Measurements from ENCODE around the gene ERP44.

The ERP44 gene

DNA sequence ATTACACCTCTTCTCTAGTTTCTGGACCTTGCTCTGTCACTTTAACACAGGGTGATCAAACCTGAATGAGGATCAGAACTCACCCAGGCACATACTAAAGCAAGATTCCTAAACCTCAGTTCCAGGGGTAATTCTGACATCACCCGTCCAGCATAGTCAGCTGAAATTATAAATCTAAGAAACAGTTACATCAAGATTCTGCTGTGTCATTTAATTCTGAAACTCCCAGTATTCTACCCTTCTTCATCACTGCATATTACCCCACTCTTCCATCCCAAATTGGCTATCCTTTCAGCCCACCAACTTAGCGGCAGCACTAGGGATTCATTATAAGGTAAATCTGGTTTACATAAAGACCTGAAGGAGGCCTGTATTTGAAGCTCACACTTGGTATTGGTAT lies 128.3 kb downstream of the ERP44 start:
- Histone ChIP-seq H3K4me1 (ENCODE audit: insufficient read depth, low read length) (peaks cover 30% of the 10 kb centered on the region), H3K27me3 (ENCODE audit: insufficient read depth, low read length) (no peaks in the 10 kb centered on the region), H3K9me3 (ENCODE audit: insufficient read depth, low read depth, low read length) (no peaks in the 10 kb centered on the region), H3K4me3 (ENCODE audit: low read length) (no peak overlapping the region), H3K27ac (ENCODE audit: low read depth, low read length) (no peak overlapping the region), H3K36me3 (ENCODE audit: insufficient read depth, low read length) (no peaks in the 10 kb centered on the region), H3K9ac (ENCODE audit: low read depth, low read length) (no peak overlapping the region)
- 96% methylated on average over 2 of the region's 2 CpGs for WGBS

DNA sequence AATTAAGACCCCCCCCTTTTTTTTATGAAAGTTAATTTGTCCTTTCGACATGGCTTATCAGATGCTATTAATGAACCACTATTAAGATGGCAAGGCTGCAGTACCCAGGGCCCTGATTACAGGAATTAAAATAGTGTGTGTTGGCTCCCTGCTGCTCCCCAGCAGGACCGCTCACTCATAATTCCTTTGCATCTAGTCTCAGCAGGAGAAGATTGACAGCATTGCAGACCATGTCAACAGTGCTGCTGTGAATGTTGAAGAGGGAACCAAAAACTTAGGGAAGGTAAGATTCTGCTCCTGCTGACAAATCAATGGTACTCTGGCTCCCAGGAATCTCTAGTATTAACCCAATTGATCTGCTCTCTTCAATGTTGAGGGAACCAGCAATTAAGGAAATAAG lies 131.3 kb downstream of the ERP44 start:
- peaks cover 30% of the 10 kb centered on the region for H3K4me1 ChIP-seq (ENCODE audit: insufficient read depth, low read length)
- peak overlapping the region; percentile 41; the same call in 1 of the 2 replicates for H3K27ac ChIP-seq (ENCODE audit: low read depth, low read length)
- no peaks in the 10 kb centered on the region for H3K9me3 ChIP-seq (ENCODE audit: insufficient read depth, low read depth, low read length)
- no peak overlapping the region for H3K9ac ChIP-seq (ENCODE audit: low read depth, low read length)
- no peaks in the 10 kb centered on the region for H3K27me3 ChIP-seq (ENCODE audit: insufficient read depth, low read length)
- no peak overlapping the region for H3K4me3 ChIP-seq (ENCODE audit: low read length)
- H3K36me3 ChIP-seq (ENCODE audit: insufficient read depth, low read length): no peaks in the 10 kb centered on the region
- WGBS: 53% methylated on average over 2 of the region's 2 CpGs

DNA sequence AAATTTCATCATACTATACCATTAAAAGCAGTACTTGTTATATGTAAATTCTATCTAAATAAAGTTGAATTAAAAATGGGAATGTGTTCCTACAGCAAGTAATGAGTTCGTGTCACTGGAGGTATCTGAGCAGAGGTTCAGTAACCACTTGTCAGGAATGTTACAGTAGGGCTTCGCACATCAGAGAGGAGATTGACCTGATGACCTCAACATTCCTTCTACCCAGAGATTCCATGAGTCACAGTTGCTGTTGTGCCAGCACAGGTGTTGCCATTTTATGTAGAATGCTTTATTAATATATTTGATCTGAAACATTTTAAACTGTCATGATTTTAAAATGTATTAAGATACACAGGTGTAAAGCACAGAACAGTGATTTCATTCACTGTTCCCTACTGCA lies 132.1 kb downstream of the ERP44 start:
- Histone ChIP-seq H3K27me3 (ENCODE audit: insufficient read depth, low read length) (no peaks in the 10 kb centered on the region), H3K4me1 (ENCODE audit: insufficient read depth, low read length) (peaks cover 30% of the 10 kb centered on the region), H3K9me3 (ENCODE audit: insufficient read depth, low read depth, low read length) (no peaks in the 10 kb centered on the region), H3K4me3 (ENCODE audit: low read length) (no peak overlapping the region), H3K9ac (ENCODE audit: low read depth, low read length) (no peak overlapping the region), H3K36me3 (ENCODE audit: insufficient read depth, low read length) (no peaks in the 10 kb centered on the region), H3K27ac (ENCODE audit: low read depth, low read length) (peak overlapping the region; percentile 73)
- WGBS: 40% methylated on average over 2 of the region's 2 CpGs

DNA sequence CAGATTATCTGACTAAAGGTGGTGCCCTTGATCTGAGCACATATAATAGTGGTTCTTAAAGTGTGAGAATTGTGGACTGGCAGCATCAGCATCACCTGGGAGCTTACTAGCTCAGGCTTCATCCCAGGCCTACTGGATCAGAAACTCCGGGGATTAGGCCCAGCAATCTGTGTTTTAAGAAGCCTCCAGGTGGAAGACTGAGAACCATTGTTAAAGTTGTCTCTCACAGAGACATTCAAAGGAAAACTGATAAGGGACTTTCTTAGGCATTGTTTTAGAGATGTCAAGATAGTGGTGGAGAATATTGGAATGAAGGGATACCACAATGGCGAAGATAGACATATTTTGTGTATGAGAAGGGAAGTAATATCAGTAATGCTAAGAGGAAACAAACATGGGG lies 132.8 kb downstream of the ERP44 start:
- Histone ChIP-seq H3K27ac (ENCODE audit: low read depth, low read length) (no peak overlapping the region; the same call in 1 of the 2 replicates), H3K9ac (ENCODE audit: low read depth, low read length) (no peak overlapping the region), H3K9me3 (ENCODE audit: insufficient read depth, low read depth, low read length) (no peaks in the 10 kb centered on the region), H3K4me1 (ENCODE audit: insufficient read depth, low read length) (peaks cover 30% of the 10 kb centered on the region), H3K4me3 (ENCODE audit: low read length) (no peak overlapping the region), H3K36me3 (ENCODE audit: insufficient read depth, low read length) (no peaks in the 10 kb centered on the region), H3K27me3 (ENCODE audit: insufficient read depth, low read length) (no peaks in the 10 kb centered on the region)
- WGBS: 88% methylated on average over 2 of the region's 2 CpGs

DNA sequence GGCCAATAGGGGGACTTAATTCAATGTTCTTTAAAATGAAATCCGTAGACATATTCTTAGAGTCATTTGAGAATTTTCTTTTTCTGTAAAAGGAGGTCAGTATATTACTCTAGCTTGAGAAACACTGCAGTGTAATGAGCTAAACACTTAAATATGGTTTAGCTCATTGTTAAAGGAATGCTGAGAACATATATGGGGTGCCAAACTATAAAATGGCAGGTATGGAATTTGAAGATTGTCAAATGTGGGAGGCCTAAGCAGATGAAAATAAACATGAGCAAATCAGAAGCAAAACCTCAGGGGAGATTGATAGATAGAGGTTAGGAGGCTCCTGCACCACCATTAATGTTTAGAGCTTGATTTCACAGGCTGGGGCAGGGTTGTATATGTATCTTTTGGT lies 134.5 kb downstream of the ERP44 start:
- Histone ChIP-seq H3K9me3 (ENCODE audit: insufficient read depth, low read depth, low read length) (no peaks in the 10 kb centered on the region), H3K27ac (ENCODE audit: low read depth, low read length) (no peak overlapping the region), H3K4me3 (ENCODE audit: low read length) (no peak overlapping the region), H3K27me3 (ENCODE audit: insufficient read depth, low read length) (no peaks in the 10 kb centered on the region), H3K36me3 (ENCODE audit: insufficient read depth, low read length) (no peaks in the 10 kb centered on the region), H3K9ac (ENCODE audit: low read depth, low read length) (no peak overlapping the region), H3K4me1 (ENCODE audit: insufficient read depth, low read length) (peaks cover 30% of the 10 kb centered on the region)
- 100% methylated on average over 1 of the region's 1 CpG for WGBS

DNA sequence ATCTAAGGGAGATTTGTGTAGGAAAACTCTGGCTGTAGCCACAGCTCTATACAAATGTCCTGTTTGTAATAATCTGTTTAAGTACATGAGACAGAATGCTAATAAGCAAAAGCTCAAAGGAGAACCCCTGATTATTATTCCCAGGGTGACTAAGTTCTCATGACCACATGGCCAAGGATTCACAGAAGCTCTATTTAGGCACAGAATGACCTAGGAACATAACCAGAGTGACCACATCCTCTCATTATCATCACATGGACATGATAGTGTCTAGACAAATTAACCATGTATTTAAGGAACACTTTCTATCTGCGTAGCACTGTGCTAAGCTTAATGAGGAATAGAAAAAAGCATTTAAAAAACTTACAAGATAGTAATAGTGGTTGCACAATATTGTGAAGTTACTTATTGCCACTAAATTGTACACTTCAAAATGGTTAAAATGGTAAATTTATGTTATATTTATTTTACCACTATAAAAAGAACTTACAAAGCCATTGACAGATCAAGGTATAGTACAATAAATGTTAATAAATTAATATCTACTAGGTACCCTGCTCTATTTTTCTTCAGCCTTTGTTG lies 136.0 kb downstream of the ERP44 start:
- no peaks in the 10 kb centered on the region for H3K27me3 ChIP-seq (ENCODE audit: insufficient read depth, low read length)
- no peaks in the 10 kb centered on the region for H3K9me3 ChIP-seq (ENCODE audit: insufficient read depth, low read depth, low read length)
- H3K4me1 ChIP-seq (ENCODE audit: insufficient read depth, low read length): peaks cover 21% of the 10 kb centered on the region
- H3K36me3 ChIP-seq (ENCODE audit: insufficient read depth, low read length): no peaks in the 10 kb centered on the region
- no peak overlapping the region for H3K9ac ChIP-seq (ENCODE audit: low read depth, low read length)
- H3K27ac ChIP-seq (ENCODE audit: low read depth, low read length): no peak overlapping the region
- WGBS: 80% methylated on average over 1 of the region's 1 CpG
- no peak overlapping the region for H3K4me3 ChIP-seq (ENCODE audit: low read length)

DNA sequence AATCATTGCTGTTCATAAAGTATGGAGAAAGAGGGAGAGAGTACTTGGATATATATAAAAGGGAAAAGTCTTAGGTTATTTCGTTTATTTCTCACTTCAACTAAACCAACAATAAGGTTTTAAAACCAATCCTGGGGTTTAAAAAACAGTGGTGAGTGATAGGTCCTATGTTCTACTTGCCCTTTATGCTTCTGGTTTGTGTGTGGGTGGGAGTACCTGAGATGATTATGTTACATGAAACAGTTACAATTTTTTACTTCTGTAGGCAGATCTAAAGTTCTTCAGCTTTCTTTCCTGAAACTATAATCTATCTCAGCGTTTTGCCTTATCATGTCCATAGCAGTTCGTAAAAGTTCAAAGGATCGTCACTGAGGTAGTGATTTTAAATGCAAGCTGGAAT lies 143.2 kb downstream of the ERP44 start:
- 97% methylated on average over 3 of the region's 4 CpGs for WGBS
- Histone ChIP-seq H3K36me3 (ENCODE audit: insufficient read depth, low read length) (peaks cover 10% of the 10 kb centered on the region; the same call in 1 of the 2 replicates), H3K4me3 (ENCODE audit: low read length) (no peak overlapping the region), H3K27me3 (ENCODE audit: insufficient read depth, low read length) (no peaks in the 10 kb centered on the region), H3K9me3 (ENCODE audit: insufficient read depth, low read depth, low read length) (no peaks in the 10 kb centered on the region), H3K9ac (ENCODE audit: low read depth, low read length) (no peak overlapping the region; the same call in 1 of the 2 replicates), H3K4me1 (ENCODE audit: insufficient read depth, low read length) (no peaks in the 10 kb centered on the region), H3K27ac (ENCODE audit: low read depth, low read length) (no peak overlapping the region)

DNA sequence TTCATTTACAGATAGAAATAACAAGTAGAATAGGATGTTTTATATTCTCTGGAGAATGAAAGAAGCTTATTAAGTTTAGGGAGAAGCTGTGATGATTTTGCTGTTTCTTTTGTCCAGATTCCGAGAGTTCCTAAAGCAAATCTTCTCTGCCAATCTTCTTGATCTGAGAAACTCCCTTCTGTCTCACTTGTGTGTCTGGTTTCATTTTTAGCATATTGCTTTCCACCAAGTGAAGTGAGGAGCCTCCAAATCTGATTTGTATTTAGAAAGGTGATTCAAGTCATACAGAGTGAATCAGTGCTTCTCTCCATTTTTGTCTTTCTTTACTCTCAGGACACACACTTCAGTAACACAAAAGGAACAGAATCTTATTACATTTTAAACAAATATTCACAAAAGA lies 144.0 kb downstream of the ERP44 start:
- no peak overlapping the region for H3K27ac ChIP-seq (ENCODE audit: low read depth, low read length)
- H3K9me3 ChIP-seq (ENCODE audit: insufficient read depth, low read depth, low read length): no peaks in the 10 kb centered on the region
- 89% methylated on average over 1 of the region's 1 CpG for WGBS
- peaks cover 10% of the 10 kb centered on the region; the same call in 1 of the 2 replicates for H3K36me3 ChIP-seq (ENCODE audit: insufficient read depth, low read length)
- no peaks in the 10 kb centered on the region for H3K27me3 ChIP-seq (ENCODE audit: insufficient read depth, low read length)
- H3K9ac ChIP-seq (ENCODE audit: low read depth, low read length): no peak overlapping the region
- H3K4me1 ChIP-seq (ENCODE audit: insufficient read depth, low read length): no peaks in the 10 kb centered on the region
- no peak overlapping the region for H3K4me3 ChIP-seq (ENCODE audit: low read length)

DNA sequence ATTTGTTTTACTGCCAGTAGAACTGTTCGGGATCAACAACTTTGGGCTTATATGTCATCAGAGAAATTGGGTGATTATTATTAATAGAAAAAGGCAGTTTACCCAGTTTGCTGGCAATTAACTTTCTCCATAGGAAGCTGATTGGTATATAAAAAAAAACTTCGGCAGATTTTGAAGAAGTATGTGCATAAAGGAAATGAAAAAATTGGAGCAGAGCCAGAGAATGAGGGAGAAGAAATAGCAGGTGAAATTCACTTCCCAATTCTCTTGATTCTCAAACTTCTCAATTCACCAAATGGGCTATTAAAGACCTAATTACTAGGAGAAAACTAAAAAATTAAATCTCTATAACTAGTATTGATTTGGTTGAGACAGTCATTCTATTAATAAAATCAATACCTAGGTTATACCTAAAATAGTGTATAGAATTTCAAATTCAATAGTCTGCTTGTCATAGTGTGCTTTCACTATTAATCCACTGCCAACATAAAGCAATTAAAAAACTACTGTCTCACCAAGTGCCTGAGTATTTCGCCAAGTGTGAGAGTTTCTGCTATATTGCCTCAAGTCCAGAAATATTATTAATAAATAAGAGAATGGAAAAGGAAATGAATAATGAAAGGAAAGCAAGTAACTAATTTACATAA lies 144.8 kb downstream of the ERP44 start:
- no peak overlapping the region for H3K9ac ChIP-seq (ENCODE audit: low read depth, low read length)
- H3K4me1 ChIP-seq (ENCODE audit: insufficient read depth, low read length): no peaks in the 10 kb centered on the region
- H3K4me3 ChIP-seq (ENCODE audit: low read length): no peak overlapping the region
- WGBS: 100% methylated on average over 2 of the region's 3 CpGs
- no peaks in the 10 kb centered on the region for H3K9me3 ChIP-seq (ENCODE audit: insufficient read depth, low read depth, low read length)
- H3K36me3 ChIP-seq (ENCODE audit: insufficient read depth, low read length): peaks cover 10% of the 10 kb centered on the region; the same call in 1 of the 2 replicates
- no peak overlapping the region for H3K27ac ChIP-seq (ENCODE audit: low read depth, low read length)
- H3K27me3 ChIP-seq (ENCODE audit: insufficient read depth, low read length): no peaks in the 10 kb centered on the region

DNA sequence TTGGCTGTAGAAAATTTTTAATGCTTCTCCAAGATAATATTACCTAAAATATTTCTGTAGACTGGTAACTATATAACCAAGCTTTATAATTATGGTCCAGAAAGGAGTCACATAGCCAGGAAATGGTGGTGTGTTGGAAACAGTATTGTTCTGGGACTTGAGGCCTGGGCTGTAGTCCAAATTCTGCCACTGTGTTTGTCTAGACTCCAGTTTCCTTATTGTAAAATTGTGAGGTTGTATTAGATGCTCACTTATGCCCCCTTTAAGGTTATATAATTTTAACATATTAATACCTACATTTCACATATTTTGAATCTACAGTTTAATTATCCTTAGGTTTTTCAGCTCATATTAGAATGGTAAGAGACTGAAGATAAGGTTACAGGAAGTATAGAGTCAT lies 149.9 kb downstream of the ERP44 start:
- Histone ChIP-seq H3K27ac (ENCODE audit: low read depth, low read length) (no peak overlapping the region), H3K4me1 (ENCODE audit: insufficient read depth, low read length) (no peaks in the 10 kb centered on the region), H3K9me3 (ENCODE audit: insufficient read depth, low read depth, low read length) (no peaks in the 10 kb centered on the region), H3K27me3 (ENCODE audit: insufficient read depth, low read length) (no peaks in the 10 kb centered on the region), H3K36me3 (ENCODE audit: insufficient read depth, low read length) (peaks cover 10% of the 10 kb centered on the region; the same call in 1 of the 2 replicates), H3K4me3 (ENCODE audit: low read length) (no peak overlapping the region), H3K9ac (ENCODE audit: low read depth, low read length) (no peak overlapping the region)

DNA sequence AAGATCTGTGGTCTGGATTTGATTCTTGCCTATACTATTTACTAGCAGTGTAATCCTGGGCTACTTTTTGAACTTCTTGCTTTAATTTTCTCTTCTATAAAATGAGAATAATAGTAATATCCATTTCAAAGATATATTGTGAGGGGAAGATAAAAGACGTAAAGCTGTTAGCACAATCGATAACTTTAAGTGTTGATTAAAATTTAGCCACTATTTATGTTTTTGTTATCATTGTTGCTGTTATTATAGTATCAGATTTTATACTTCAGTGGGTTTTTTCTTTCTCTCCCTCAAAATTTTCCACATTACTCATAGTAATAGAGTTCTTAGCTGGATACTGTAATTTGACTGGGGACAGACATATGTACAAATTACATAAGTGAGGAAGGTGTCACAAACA lies 150.3 kb downstream of the ERP44 start:
- H3K4me3 ChIP-seq (ENCODE audit: low read length): no peak overlapping the region
- H3K36me3 ChIP-seq (ENCODE audit: insufficient read depth, low read length): peaks cover 10% of the 10 kb centered on the region; the same call in 1 of the 2 replicates
- H3K27ac ChIP-seq (ENCODE audit: low read depth, low read length): no peak overlapping the region
- no CpG with 5 or more reads among the region's 2 CpGs for WGBS
- H3K9me3 ChIP-seq (ENCODE audit: insufficient read depth, low read depth, low read length): no peaks in the 10 kb centered on the region
- H3K4me1 ChIP-seq (ENCODE audit: insufficient read depth, low read length): no peaks in the 10 kb centered on the region
- H3K27me3 ChIP-seq (ENCODE audit: insufficient read depth, low read length): no peaks in the 10 kb centered on the region
- H3K9ac ChIP-seq (ENCODE audit: low read depth, low read length): no peak overlapping the region

All from HUES64 (cell line).